Measurements from ENCODE around the gene SSX5. TPM values are rescaled to one million over a fixed set of nuclear protein-coding genes. Genes with fewer than 3 reads are reported as not detected.
"Not testable (repeated sequence)": the region's sequence is repeated elsewhere in the genome, so short reads cannot be mapped to it uniquely, and the experiment has no call there.

Gene SSX5
- not detected in 2 replicates for total RNA-seq

GRCh38 chrX:48196745-48197201 lies at the start of gene SSX5:
SSX5 (minus strand) TSS chrX:48196795; CDS start chrX:48195358, 1,437 bp downstream.
- TF ChIP-seq CTCF (conservative IDR thresholded peaks at IDR 0.05; ENCODE audit: low read depth, low read length) = no peak
- H3K4me3 ChIP-seq (ENCODE audit: low read depth, low read length) = no peak within 1 kb of the TSS
- DNase-seq (ENCODE audit: low read depth) = no peak

- DNase-seq (ENCODE audit: low read depth); H3K4me3 ChIP-seq (ENCODE audit: low read depth, low read length): not testable (repeated sequence)
These were observed 27.6 kb upstream of the SSX5 start for GRCh38 chrX:48224196-48224595.

- not testable (repeated sequence) for DNase-seq (ENCODE audit: low read depth); H3K4me3 ChIP-seq (ENCODE audit: low read depth, low read length)
These were observed 17.7 kb upstream of the SSX5 start for GRCh38 chrX:48214341-48214740.

GRCh38 chrX:48190024-48190423 lies 6.6 kb downstream of the SSX5 start:
- H3K4me3 ChIP-seq (ENCODE audit: low read depth, low read length); DNase-seq (ENCODE audit: low read depth): not testable (repeated sequence)

- DNase-seq (ENCODE audit: low read depth); H3K4me3 ChIP-seq (ENCODE audit: low read depth, low read length): not testable (repeated sequence)
These were observed 14.7 kb downstream of the SSX5 start for GRCh38 chrX:48181882-48182281.

- H3K4me3 ChIP-seq (ENCODE audit: low read depth, low read length) = no peak overlapping the region
- DNase-seq (ENCODE audit: low read depth) = no peak
- TF ChIP-seq CTCF (conservative IDR thresholded peaks at IDR 0.05; ENCODE audit: low read depth, low read length) = no peak
These were observed 15.8 kb downstream of the SSX5 start for GRCh38 chrX:48180811-48181210.

- no peak for TF ChIP-seq CTCF (conservative IDR thresholded peaks at IDR 0.05; ENCODE audit: low read depth, low read length)
- DNase-seq (ENCODE audit: low read depth) = no peak
These were observed 16.9 kb downstream of the SSX5 start for GRCh38 chrX:48179691-48180090.

GRCh38 chrX:48166322-48166721 lies 30.3 kb downstream of the SSX5 start:
- H3K4me3 ChIP-seq (ENCODE audit: low read depth, low read length); DNase-seq (ENCODE audit: low read depth): not testable (repeated sequence)

More at GRCh38 chrX:48179691-48180090, 16.9 kb downstream of the SSX5 start:
- H3K4me3 ChIP-seq (ENCODE audit: low read depth, low read length) = no peak overlapping the region

GRCh38 chrX:48165241-48165640 lies 31.4 kb downstream of the SSX5 start:
- no peak for DNase-seq (ENCODE audit: low read depth)
- TF ChIP-seq CTCF (conservative IDR thresholded peaks at IDR 0.05; ENCODE audit: low read depth, low read length) = no peak
- H3K4me3 ChIP-seq (ENCODE audit: low read depth, low read length) = no peak overlapping the region

GRCh38 chrX:48156014-48156413 lies 40.6 kb downstream of the SSX5 start:
- H3K4me3 ChIP-seq (ENCODE audit: low read depth, low read length) = no peak overlapping the region
- no peak for DNase-seq (ENCODE audit: low read depth)
- TF ChIP-seq CTCF (conservative IDR thresholded peaks at IDR 0.05; ENCODE audit: low read depth, low read length) = no peak
